GM18870 (cell line): Measurements from ENCODE around the gene ELOVL3.
A peak's percentile ranks its signal among the peaks of the same experiment; 100 is the strongest.
"Not testable (repeated sequence)": the region's sequence is repeated elsewhere in the genome, so short reads cannot be mapped to it uniquely, and the experiment has no call there.

Experiments
- ATAC-seq: cut with Tn5 transposase; IDR thresholded peaks from one replicate; pipeline ENCODE4 v1.9.1; 2021; ENCODE audit warnings: moderate library complexity; ENCODE audit not compliant: unreplicated experiment

Gene ELOVL3

GRCh38 chr10:102225646-102226541 lies at the start of gene ELOVL3:
TSS of gene ELOVL3 (plus strand) at chr10:102226299. CDS start at chr10:102226549, 250 bp downstream.
- peak; percentile 67 for ATAC-seq

- no peak for ATAC-seq
Measured at GRCh38 chr10:102184606-102185005, 41.5 kb upstream of the ELOVL3 start.

GRCh38 chr10:102185272-102185671 lies 40.8 kb upstream of the ELOVL3 start:
- ATAC-seq = no peak

GRCh38 chr10:102185811-102186527 lies 40.1 kb upstream of the ELOVL3 start:
- ATAC-seq = no peak

GRCh38 chr10:102188298-102188940 lies 37.7 kb upstream of the ELOVL3 start:
- no peak for ATAC-seq

- ATAC-seq = not testable (repeated sequence)
Measured at GRCh38 chr10:102188941-102189898, 36.9 kb upstream of the ELOVL3 start.

- ATAC-seq = no peak
Measured at GRCh38 chr10:102191956-102192355, 34.1 kb upstream of the ELOVL3 start.

GRCh38 chr10:102195296-102195870 lies 30.7 kb upstream of the ELOVL3 start:
- no peak for ATAC-seq

GRCh38 chr10:102196893-102197292 lies 29.2 kb upstream of the ELOVL3 start:
- no peak for ATAC-seq

GRCh38 chr10:102198027-102198426 lies 28.1 kb upstream of the ELOVL3 start:
- ATAC-seq = no peak

GRCh38 chr10:102200751-102201640 lies 25.1 kb upstream of the ELOVL3 start:
- no peak for ATAC-seq

GRCh38 chr10:102202386-102202785 lies 23.7 kb upstream of the ELOVL3 start:
- no peak for ATAC-seq

- ATAC-seq = no peak
Measured at GRCh38 chr10:102208311-102209035, 17.6 kb upstream of the ELOVL3 start.

GRCh38 chr10:102211615-102212299 lies 14.3 kb upstream of the ELOVL3 start:
- no peak for ATAC-seq

- not testable (repeated sequence) for ATAC-seq
Measured at GRCh38 chr10:102213599-102213998, 12.5 kb upstream of the ELOVL3 start.

GRCh38 chr10:102219370-102219769 lies 6.7 kb upstream of the ELOVL3 start:
- no peak for ATAC-seq

GRCh38 chr10:102220612-102221011 lies 5.5 kb upstream of the ELOVL3 start:
- no peak for ATAC-seq

GRCh38 chr10:102222797-102223196 lies 3.3 kb upstream of the ELOVL3 start:
- ATAC-seq = no peak
